GM19239 (cell line): ENCODE data around the gene DHRSX.
"Not testable (repeated sequence)": the region's sequence is repeated elsewhere in the genome, so short reads cannot be mapped to it uniquely, and the experiment has no call there.

Experiments used
- DNase-seq: peaks from one replicate; pipeline ENCODE4 v3.0.0; 2011; ENCODE audit warnings: low spot score; ENCODE audit not compliant: insufficient read length
- FAIRE-seq: peaks from 2 replicates; lab custom pipeline; 2011; peaks lifted over from hg19 to GRCh38; lab: Jason Lieb, UNC

The DHRSX gene

DNA sequence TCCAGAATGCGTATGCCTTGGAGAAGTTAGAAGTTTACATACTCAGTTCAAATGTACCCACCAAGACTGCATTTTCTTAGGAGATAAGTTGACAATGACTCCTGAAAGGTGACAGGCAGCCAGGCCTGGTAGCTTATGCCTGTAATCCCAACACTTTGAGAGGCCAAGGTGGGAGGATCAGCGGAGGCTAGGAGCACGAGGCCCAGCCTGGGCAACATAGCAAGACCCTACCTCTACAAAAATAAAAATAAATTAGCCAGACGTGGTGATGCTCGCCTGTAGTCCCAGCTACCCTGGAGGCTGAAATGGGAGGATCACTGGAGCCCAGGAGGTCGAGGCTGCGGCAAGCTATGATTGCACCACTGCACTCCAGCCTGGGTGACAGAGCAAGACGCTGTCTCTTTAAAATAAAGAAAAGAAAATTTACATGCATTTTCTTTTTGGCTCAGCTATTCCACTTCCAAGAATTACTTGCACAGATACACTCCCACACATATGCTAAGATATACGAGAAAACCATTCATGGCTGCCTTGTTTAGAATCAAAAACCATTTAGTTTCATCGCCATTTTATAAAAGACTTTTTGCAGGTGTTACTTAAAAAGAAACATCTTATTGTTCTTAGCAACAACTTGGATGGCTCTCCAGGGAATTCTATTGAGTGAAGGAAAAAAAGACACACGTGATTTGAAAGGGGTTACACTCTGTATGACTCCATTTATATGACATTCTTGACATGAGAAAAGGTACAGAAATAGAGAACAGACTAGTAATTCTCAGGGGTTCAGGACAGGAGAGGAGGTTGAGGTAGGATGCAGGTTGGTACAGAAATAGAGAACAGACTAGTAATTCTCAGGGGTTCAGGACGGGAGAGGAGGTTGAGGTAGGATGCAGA lies 66.3 kb downstream of the DHRSX start:
- no peak for FAIRE-seq
- no peak for DNase-seq

DNA sequence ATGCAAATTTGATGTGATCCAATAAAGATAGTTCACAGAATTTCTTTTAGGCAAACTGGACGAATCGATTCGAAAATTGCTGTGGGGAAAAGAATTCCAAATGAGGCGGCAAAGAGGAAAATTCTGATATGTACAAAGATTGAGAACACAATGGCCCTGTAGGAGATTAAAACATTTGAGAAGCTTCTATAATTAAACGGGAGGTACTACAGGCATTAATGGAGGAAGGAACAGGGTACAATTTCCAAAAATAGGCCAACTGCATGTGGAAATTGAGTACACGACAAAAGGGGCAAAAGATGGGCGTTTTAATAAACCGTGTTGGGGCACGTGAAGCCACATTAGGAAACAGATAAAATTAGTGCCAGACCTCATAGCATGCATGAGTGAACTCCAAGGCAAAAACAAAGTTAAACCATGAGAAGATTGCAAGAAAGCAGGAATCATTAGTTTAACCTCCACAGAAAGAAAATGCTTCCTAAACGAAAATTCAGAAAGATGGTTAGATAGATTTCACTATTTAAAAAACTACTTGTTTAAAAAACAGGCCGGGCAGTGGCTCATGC lies 68.4 kb downstream of the DHRSX start:
- no peak for DNase-seq
- FAIRE-seq: no peak

DNA sequence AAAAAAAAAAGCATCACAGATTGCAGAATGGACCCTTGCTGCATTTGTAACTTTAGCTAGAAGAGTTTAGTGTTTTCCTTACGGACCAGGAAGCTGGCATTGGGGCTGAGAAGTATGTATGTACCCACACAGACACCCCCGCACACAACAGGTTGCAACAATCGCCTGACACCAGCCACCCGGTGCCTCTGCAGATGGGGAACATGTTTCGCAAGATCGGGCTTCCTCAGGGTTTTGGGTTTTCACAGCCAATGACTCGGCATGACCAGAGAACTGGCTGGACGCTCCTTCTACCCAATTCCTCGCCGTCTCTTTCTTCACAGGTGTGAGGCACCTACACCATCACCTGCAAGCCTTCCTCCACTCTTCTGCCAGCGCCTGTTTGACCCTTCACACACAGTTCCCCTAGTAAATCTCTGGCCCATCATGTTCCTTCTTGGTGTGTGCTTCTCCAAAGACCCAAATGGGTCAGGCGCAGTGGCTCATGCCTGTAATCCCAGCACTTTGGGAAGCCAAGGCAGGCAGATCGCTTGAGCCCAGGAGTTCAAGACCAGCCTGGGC lies 70.4 kb downstream of the DHRSX start:
- no peak for DNase-seq
- FAIRE-seq: no peak

DNA sequence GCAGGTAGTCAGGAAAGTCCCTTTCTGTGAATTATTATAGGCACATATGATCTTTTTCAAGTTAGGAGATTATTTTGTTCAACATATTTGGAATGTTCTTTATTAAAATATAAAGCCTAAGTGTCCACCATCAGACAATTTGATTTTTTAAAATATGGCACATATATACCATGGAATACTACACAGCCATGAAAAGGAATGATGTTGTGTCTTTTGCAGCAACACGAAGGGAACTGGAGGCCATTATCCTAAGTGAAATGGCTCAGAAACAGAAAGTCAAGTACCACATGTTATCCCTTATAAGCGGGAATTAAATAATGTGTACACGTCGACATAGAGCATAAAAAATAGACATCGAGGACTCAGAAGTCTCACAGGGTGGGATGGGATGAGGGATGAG lies 73.0 kb downstream of the DHRSX start:
- no peak for FAIRE-seq
- no peak for DNase-seq

DNA sequence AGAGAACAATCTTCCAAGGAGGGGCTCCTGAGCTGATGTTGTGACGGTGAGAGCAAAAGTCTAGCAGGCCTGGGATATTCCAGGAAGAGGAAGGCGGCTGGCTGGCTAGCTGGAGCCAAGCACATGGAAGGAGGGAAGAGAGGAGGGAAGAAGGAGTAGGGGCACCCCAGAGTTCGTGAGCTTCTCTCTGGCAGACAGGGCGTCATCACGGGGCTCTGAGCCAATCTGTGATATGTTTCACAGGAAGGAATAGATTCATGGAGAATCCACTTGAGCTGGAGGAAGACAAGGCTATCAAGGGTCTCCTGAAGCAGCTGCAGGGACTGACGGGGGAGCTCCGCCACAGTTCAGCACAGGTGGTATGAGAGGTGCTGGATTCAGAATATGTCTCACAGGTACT lies 73.6 kb downstream of the DHRSX start:
- FAIRE-seq: no peak
- DNase-seq: no peak

DNA sequence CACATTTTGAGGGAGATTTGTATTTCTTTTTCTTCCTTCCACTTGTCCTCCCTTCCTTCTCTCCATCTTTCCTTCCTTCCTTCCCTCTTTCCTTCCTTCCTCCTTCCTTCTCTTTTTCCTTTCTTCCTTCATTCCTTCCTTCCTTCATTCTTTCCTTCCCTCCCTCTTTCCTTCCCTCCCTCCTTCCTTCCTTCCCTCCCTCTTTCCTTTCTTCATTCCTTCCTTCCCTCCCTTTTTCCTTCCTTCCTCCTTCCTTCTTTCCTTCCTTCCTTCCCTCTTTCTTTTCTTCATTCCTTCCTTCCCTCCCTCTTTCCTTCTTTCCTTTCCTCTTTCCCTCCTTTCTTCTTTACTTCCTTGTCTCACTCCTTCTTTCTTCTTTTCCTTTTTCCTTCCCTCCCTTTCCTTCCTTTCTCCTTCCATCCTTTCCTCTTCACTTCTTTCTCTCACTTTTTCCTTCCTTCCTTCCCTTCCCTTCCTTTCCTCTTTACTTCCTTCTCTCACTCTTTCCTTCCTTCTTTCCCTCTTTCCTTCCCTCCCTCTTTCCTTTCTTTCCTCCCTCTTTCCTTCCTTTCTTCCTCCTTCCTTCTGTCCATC lies 74.4 kb downstream of the DHRSX start:
- no peak for FAIRE-seq
- DNase-seq: no peak

DNA sequence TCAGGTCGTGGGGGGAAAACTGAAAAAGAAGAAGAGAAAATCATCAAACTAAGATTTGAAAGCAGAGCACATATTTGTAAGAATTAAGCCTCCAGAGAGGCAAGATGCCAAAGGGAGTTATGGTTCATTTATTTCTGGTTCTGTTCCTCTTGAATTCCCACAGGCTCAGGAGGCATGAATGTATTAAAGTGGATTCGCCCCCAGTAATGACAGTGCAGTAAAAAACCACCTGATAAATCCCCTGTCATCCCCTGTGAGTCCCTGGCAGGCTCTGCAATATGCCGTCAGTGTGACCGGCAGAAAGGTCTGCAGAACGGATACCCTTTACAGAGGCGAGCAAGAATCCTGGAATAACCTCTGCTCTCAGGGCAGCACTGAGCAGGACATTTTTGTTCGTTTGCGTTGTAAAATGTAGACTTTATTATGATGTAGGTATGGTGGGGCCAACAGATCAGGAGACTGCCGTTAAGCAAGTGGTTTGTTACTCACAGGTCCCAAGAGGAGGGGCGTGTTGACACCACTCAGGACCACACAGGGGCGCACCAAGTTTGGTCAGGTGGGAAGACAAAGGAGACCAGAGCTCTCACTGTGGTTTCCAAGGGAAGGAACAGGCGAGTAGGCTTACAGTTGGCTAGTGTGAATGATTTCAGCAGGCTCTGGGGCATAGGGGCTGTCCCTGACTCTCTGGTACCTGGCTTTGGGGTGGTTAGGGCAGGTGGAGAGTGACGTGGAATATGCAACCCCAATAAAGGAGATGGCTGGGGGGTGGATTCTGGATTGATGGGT lies 75.3 kb downstream of the DHRSX start:
- DNase-seq (no peak), FAIRE-seq (no peak)

DNA sequence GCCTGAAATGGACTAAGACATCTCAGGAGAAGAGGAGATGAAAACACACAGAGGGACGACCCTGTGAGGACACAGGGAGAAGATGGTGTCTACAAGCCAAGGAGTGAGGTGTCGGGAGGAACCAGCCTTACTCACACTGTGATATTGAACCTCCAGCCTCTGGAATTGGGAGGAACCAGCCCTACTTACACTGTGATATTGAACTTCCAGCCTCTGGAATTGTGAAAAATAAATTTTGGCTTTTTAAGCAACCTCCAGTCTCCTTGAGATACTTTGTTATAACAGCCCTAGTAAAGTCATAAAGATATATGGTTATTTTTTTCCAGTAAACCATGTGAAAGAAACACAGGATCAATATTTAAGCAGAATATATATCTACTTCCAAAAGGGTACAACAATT lies 76.5 kb downstream of the DHRSX start:
- DNase-seq (no peak), FAIRE-seq (no peak)

DNA sequence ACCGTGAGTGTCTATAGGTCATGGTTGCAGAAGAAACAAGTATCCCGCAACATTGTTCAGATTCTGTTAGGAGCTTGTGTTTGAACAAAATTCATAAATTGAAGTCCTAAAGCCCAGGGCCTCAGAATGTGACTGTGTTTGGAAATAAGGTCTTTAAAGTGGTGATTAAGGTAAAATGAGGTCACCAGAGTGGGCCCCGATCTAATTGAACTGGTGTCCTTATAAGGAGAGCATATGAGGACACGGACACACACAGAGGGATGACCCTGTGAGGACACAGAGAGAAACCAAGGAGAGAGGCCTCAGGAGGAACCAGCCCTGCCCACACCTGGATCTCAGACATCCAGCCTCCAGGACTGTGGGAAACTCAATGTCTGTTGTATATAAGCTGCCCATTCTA lies 76.9 kb downstream of the DHRSX start:
- DNase-seq: no peak
- no peak for FAIRE-seq

DNA sequence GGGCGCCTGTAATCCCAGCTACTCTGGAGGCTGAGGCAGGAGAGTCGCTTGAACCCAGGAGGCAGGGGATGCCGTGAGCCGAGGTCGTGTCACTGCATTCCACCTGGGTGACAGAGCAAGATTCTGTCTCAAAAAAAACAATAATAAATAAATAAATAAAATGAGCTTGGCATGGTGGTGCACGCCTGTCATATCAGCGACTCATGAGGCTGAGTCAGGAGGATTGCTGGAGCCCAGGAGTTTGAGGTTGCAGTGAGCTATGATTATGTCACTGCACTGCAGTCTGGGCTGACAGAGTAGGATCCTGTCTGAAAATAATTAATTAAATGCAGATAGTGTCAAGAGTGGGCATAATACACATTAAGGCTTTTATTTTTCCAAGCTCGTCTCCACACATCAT lies 77.5 kb downstream of the DHRSX start:
- no peak for FAIRE-seq
- no peak for DNase-seq

DNA sequence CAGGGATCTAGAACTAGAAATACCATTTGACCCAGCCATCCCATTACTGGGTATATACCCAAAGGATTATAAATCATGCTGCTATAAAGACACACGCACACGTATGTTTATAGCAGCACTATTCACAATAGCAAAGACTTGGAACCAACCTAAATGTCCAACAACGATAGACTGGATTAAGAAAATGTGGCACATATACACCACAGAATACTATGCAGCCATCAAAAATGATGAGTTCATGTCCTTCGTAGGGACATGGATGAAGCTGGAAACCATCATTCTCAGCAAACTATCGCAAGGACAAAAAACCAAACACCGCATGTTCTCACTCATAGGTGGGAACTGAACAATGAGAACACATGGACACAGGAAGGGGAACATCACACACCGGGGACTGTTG lies 81.4 kb downstream of the DHRSX start:
- DNase-seq, FAIRE-seq: not testable (repeated sequence)

DNA sequence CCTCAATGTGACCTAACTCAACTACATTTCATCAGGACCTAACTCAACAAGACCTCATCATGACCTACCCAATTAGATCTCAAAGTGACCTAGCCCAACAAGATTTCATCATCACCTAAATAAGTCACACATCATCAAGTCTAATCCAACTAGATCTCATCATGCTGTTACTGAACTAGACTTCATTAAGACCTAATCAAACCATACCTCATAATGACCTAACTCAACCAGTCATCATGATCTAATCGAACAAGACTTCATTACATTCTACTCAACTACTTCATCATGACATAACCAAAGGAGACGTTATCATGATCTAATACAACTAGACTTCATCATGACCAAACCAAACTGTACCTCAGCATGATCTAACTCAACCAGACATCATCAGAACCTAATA lies 82.8 kb downstream of the DHRSX start:
- DNase-seq (no peak), FAIRE-seq (no peak)

DNA sequence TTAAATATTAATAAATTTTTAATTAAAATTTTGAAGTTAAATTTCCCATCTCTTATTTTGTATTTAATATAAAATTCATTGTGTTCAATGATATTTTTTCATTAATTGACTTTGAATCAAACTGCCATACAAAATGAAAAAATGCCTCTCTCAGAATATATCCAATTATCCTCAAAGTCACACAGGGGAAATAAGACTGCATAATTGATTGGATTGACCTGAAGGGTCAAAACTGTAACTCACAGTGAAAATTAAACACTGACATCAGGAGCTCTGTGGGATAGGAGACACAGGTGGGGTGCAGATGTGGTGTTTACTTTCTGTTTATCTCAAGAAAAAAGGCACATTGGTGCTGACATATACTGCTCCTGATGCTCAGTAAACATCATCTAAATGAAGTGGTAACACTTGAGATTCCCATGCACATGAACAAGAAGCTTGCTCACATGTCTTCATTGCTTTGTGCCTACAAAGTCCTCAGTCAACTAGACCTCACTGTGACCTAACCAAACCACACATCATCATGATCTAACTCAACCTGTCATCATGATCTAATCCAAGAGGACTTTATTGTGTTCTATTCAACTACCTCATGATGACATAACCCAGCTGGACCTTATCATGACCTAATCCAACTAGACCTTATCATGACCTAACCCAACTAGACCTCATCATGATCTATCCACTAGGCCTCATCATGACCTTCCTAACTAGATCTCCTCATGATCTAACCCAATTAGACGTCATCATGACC lies 83.7 kb downstream of the DHRSX start:
- no peak for FAIRE-seq

DNA sequence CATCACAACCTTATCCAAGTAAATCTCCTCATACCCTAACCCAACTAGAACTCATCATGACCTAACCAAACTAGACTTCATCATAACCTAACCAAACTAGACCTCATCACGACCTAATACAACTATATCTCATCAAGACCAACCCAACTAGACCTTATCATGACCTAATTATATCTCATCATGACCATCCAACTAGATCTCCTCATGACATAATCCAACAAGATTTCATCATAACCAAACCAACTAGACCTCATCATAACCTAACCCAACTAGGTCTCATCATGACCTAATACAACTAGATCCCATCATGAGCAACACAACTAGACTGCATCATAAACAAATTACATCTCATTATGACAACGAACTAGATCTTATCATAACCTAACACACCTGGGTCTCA lies 86.4 kb downstream of the DHRSX start:
- DNase-seq: no peak
- no peak for FAIRE-seq

More for the DNA sequence above, 83.7 kb downstream of the DHRSX start:
- DNase-seq: no peak

DNA sequence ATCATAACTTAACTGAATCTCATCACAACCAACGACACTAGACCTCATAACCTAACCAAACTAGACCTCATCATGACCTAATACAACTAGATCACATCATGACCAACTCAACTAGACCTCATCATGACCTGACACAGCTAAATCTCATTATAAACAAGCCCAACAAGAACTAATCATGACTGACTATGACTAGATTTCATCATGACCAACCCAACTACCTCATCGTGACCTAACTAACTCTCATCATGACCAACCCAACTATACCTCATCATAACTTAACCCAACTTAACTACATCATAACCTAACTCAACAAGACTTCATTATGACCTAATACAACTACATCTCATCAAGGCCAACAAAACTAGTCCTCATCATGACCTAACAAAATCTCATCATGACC lies 86.8 kb downstream of the DHRSX start:
- no peak for DNase-seq
- no peak for FAIRE-seq

DNA sequence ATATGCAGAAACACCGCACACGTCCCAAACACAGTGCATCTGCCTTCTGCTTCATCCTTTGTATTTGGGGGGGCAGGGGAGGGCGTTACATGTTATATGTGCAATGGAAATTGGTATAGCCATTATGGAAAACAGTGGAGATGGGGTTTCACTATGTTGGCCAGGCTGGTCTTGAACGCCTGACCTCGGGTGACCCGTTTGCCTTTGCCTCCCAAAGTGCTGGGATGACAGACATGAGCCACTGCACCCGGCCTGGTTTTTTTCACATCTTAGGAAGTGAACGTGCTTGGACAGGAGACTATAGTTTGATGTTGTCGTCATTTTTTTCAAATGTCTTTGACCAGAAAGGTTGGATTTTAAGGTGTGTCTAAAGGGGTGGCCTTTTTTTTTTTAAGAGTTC lies 88.6 kb downstream of the DHRSX start:
- DNase-seq (no peak), FAIRE-seq (no peak)

DNA sequence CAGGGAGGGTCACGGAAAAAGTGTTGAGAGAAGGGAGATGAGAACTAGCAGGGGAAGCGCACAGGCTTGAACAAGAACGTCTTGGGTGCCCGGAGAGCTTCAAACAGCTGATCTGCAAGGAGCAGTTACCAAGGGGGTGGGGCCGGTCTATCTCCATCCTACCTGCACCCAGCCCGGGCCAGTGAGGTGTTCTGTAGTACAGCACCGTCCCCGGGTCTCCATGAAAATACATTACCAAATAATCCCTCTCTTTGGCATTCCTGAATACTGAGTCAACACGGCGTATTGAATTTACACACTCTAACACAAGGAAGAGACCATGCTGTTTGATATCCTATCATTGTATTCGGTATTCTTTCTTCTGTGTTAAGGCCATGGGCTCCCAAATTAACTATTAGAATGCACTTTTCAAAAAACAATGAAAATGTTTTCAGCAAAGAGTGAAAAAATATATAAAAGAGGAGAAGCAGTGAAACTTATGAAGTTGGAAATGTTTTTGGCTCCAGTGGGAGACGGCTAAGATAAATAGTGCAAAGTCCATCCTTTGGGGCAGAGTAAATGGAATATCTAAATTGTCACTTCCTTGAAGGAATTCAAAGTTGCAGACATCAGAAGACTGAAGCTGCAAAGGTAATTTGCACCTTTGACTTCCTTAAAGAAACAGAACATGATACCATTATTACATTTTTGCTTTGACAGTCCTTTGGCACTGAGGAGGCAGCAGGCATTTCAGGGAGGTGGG lies 90.3 kb downstream of the DHRSX start:
- FAIRE-seq: no peak

DNA sequence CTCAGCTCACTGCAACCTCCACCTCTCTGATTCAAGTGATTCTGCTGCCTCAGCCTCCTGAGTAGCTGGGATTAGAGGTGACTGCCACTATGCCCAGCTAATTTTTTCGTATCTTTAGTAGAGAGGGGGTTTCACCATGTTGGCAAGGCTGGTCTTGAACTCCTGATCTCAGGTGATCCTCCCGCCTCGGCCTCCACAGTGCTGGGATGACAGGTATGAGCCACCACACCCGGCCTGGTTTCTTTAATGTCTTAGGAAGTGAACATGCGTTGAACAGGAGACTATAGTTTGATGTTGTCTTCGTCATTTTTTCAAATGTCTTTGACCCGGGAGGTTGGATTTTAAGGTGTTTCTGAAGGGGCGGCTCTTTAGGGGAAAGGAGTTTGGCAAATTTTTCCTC lies 91.0 kb downstream of the DHRSX start:
- no peak for DNase-seq
- no peak for FAIRE-seq

More for the DNA sequence above, 90.3 kb downstream of the DHRSX start:
- DNase-seq: no peak

DNA sequence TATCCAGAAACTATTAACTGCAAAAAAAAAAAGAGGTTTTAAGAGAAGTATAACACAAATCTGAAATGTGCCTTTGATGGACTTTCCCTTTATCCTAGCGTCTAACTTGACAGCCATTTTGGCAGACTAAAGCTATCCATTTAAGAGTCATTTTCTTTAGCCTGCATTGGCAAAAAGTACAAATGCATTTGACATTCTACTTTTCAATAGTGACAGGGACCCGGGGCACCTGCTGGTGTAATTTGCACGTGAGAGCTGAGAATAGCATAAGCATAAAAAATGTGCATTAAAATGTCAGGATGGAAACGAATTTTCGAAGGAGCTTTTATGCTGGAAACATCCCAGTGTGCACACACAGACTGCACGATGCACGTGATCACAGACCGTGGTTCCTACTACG lies 91.9 kb downstream of the DHRSX start:
- no peak for DNase-seq
- no peak for FAIRE-seq
